Stimulated activated CD8-positive, alpha-beta memory T cell treated with anti-CD3 and anti-CD28 coated beads, Interleukin-4, amount 100 ng/mL, for 24 hours (primary cell): ENCODE results near the gene CD83.

Source experiments
- DNase-seq: peaks from one replicate; pipeline ENCODE4 v3.0.0-alpha.2; 2020; ENCODE audit warnings: low read depth

The CD83 gene

DNA sequence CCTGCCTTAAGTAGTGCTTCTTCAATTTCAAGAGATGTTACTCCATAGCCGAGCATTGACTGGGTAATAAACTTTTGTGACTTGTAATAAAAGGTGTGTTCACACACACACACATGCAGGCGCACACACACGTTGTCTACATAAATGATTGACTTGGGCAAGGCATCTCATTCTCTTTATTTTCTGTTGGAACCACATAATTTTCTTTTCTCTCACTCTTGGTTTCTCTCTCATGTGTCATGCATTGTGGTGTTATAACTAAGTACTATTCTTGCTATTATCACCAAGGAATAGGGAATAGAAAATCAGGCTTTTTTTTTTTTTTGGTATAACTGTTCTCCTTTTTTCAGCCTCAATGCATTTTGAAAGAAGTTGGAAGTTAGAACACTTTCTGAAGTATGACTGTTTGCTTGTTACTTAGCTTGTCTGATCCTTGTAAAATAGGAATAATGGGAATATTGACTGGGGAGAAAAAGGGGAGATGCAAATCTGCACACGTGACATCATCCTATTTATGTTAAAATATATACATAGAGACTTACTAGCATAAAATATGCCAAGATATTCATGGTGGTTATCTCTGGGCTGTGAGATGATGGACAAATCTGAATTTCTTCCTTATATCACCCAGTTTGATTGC lies 26.1 kb upstream of the CD83 start:
- no peak for DNase-seq

- no peak for DNase-seq
Measured at GRCh38 chr6:14092316-14092715, 25.3 kb upstream of the CD83 start.

DNA sequence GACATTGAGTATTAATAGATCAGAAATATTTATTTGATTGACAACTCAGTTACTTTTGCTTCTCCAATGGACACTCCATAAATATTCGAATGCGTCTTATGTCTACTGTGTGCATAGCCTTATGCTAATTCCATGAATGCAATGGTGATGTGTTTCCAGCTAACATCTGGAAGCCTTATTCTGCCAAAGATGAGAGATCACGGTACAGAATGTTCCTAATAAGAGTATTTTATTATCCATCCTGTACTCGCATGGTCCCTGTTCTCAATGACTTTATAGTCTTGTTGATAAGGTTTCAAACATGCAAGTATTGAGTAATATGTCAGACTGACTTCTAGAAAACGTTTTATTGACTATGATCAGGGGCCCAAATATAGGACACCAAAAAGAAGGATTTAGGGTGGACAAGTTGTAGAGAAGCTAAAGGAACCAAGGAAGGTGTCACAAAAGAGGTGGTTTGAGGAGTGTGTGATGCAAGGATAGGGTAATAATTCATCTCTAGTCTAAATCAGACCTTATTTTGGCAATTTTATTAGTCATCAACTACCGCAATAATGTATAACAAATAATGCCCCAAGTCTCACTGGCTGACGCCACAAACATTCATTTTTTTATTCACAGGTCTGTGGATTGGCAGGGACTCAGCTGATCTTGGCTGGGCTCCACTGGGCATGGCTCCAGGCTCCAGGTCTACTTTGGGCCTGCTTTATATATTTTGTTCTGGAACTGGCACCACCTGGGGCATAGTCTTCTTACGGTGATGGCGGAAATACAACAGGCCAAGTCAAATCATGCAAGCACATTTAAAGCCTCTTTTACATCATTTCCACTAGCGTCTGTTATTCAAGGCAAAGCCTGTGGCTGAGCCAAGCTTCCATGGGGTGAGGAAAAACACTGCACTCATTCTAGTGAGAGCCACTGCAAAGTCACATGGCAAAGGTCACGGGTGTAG lies 24.5 kb upstream of the CD83 start:
- no peak for DNase-seq

DNA sequence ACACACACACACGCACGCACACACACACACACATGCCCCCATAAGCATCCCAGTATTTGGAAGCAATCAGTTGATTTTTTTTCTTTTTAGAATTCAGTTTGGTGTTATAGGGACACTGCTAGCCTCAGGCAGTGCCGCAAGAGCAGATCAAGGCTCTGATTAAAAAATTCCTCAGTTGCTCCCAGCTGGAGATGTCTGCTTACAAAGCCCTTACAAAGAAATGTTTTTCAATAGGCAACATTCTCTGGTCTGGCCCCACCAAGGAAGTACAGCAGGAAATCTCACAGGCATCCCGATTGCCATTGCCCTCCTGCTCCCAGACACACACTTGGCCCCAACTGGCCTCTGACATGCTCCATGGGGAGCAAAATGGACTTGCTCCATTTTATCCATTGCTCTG lies 22.9 kb upstream of the CD83 start:
- no peak for DNase-seq

- no peak for DNase-seq
Measured at GRCh38 chr6:14095437-14095836, 22.1 kb upstream of the CD83 start.

- no peak for DNase-seq
Measured at GRCh38 chr6:14100138-14100537, 17.4 kb upstream of the CD83 start.

DNA sequence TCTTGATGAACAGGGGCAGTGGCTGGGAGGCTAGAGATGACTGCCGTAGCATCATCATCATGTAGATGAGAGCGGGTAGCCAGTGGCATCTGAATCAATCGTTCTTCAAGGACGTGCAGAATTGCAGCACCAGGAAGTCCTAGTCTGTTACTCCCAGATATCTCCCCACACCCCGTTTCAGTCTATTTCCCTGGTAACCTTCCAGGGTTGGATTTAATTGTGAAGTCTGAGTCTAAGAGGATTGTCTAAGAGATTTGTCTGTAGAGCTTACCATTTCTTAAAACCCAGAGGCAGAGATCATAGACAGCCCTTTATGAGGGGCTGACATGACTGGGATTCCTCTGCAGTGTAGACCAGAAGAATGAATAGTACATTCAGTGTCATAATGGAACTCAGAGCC lies 16.6 kb upstream of the CD83 start:
- no peak for DNase-seq

- no peak for DNase-seq
Measured at GRCh38 chr6:14102383-14102782, 15.2 kb upstream of the CD83 start.

DNA sequence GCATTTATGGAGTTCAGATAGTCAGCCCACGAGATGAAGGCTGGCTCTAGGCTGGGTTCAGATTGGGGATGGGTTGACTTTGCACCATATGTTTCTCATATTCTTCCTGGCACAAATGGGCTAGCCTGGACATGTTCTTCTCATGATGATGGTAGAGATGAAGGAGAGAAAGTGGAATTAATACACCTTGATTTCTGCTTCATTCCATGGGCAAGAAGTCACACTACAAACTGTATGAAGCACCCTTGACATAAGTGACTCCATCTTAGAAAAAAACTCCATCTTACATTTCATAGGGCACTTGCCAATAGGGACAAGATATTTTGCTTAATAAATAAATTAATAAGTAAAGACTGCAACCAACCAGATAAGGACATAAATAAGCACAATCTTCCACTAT lies 12.0 kb upstream of the CD83 start:
- no peak for DNase-seq

DNA sequence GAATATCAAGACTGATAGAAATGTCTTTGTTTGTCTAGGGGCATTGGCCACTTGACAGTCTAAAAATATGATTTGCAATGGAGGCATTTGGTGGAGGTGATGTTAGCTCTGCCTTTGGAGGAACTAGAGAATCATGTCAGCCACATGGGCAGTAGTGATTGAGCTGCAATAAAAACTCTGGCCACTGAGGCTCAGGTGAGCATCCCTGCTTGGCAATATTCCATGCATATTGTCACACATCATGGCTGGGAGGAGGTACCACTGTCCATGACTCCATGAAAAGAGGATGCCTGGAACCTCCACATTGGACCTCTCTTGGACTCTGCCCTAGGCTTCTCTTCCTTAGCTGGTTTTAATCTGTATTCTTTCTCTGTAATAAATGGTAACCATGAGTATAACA lies 10.6 kb upstream of the CD83 start:
- DNase-seq = no peak

DNA sequence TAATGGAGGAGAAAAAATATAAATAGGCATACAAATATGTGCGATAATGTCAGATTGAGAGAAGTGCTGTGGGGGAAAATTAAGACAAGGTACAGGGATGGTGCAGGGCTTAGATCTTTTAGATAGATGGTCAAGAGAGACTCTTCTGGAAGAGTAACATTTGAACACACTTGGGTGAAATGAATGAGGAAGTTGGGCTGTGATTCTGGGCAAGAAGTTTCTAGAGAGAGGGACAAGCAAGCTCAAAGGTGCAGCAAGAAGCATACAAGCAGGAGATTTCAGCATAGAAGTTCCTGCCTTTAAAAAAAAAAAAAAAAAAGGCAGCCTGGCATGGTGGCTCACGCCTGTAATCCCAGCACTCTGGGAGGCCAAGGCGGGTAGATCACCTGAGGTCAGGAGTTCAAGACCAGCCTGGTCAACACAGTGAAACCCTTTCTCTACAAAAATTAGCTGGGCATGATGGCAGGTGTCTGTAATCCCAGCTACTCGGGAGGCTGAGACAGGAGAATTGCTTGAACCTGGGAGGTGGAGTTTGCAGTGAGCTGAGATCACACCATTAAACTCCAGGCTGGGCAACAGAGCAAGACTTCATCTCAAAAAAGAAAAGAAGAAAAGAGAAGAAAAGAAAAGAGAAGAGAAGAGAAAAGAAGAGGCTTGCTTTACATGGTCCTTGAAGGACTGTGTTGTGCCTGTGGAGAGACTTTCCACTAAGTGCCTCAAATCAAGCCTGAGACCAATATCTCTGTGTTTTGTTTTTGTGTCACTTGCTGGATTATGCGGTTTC lies 9.7 kb upstream of the CD83 start:
- no peak for DNase-seq

GRCh38 chr6:14108571-14109410 lies 8.8 kb upstream of the CD83 start:
- no peak for DNase-seq

- DNase-seq = no peak
Measured at GRCh38 chr6:14109411-14109826, 8.2 kb upstream of the CD83 start.

DNA sequence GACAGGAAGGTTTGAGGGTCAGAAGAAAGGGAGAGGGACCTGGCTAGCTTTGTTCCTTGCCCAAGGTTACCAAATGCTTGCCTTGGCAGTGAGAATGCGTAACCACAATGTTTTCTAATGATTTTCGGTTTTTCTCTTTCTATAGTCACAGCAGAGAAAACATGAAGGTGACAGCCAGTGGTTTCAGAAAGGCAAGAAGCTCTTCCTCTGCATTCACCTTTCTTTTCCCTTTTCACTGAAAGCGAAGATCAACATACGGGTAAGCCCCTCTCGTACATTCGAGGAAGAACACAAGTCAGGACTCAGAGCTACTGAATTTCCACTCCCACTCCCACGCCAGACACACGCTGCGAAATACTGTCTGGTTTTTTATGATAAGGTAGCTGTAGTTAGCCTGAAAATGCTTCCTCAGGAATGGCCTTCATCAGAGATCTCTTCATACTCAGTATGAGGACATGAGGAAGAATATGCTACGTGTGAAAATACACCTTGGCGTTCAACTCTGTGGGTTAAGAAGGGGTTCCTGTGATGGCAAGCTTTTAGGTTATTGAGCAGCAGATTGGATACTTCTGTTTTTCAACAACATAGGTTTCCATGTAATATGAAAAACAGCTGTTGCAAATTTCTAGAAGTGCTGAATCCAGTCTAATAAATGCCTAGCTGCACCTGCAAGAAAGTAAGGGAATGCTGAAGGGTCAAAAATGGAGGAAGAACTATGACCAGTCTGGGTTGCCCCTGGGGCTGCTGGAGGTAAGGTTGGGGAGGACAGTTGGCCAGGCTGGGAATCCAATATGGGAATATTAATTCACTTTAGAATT lies 7.4 kb upstream of the CD83 start:
- DNase-seq = no peak

DNA sequence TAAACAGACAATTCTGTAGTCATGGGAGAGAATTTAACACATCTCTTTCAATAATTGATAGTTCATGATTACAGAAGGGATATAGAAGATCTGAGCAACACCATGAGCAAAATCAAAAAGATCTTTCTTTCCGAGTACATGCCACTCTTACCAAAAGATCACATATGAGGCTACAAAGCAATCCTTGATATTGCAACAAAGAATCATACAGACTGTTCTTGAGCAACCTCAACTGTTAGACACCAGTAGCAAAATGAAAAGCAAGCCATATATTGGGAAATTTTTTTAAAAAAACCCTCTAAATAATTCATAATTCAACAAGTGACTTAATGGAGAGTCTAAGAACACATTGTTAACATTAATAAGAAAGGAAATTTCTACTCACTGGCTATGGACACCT lies 3.6 kb upstream of the CD83 start:
- no peak for DNase-seq

DNA sequence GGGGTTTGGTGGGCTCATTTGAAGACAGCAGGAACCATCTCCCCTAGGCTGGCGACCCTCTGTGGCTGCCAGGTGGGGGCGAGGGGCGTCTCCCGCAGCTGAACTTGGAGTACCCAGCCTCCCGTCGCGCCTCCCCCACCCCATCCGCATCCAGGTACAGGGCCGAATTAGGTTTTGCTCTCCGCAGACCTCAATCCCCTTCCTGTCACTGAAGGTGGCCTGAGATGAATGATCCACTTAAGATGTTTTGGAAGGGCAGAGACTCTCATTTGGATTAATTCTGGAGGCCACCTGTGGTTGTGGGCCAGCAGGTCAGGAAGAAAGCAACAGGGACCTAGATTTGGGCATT lies 493 bp downstream of the CD83 start:
- no peak for DNase-seq

- DNase-seq = no peak
Measured at GRCh38 chr6:14118446-14118845, 874 bp downstream of the CD83 start.

DNA sequence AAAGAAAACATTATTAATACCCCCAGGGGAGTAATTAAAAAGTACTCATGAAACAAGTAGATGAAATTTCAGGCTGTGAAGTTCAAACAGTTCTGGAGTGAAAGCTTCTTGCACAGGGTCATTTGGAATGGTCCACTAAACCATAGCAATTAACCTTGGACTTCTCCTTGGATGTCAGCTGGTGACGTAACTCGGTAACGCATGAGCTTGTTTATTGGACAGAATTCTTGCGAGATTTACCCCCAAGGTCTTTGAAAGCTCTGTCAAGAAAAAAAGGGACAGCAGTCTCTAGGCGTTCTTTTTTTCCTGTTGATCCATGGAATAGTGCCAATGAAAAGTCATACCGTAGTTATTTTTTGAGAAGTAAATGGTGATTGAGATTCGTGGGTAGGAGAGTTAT lies 2.2 kb downstream of the CD83 start:
- no peak for DNase-seq

GRCh38 chr6:14120546-14120945 lies 3.0 kb downstream of the CD83 start:
- DNase-seq = no peak

DNA sequence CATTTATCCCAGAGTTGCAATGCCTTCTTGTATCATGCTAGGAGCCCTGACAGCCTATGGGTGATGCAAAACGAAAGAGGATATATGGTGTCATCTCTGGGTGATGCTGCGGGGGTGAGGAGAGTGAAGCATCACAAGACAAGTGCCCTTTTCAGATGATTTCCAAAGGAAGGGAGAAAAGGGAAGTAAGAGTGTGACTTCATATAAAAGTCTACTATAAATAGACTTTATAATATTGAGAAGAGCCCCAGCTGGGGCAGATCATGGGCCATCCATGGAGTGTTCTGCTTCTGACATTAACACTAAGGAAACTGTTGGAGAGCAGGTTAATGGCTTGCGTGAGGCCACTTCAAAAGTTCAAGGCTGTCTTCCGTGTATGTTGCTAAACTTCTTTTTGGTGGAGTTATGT lies 4.4 kb downstream of the CD83 start:
- no peak for DNase-seq
